GM19240 (cell line): ENCODE measurements around the gene DENND11.

Source experiments
- DNase-seq: peaks from one replicate; pipeline ENCODE4 v3.0.0; 2011; ENCODE audit warnings: low spot score; ENCODE audit not compliant: insufficient read length

Gene DENND11, protein sequence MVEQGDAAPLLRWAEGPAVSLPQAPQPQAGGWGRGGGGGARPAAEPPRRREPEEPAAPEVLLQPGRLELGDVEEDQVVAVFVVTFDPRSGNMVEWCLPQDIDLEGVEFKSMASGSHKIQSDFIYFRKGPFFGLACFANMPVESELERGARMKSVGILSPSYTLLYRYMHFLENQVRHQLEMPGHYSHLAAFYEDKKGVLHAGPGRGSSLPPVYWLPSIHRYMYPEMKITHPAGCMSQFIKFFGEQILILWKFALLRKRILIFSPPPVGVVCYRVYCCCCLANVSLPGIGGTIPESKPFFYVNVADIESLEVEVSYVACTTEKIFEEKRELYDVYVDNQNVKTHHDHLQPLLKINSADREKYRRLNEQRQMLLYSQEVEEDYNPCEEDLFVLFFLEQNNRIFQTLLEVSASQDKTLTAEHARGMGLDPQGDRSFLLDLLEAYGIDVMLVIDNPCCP

DNA sequence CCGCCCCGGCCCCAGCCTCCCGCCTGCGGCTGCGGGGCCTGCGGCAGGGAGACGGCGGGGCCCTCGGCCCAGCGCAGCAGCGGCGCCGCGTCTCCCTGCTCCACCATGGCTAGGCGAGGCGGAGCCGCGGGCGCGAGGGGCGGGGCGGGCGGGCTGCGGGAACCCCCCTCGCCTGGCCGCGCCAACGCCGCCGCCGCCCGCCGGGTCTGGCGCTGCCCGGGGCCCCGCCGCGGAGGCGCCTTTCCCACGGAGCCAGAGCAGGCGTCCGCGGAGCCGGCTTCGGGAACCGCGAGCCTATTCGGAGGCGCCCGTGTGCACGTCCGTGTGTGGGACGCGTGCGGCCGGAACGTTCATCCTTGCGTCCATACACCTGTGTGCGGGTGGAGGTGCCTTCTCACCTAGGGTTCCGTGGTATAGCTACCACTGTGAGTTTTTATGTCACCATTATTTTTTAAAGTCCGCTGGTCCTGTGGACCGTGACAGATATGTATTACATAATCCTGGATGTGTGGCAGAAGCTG, at the start of gene DENND11:
Gene DENND11 (minus strand): TSS at position 120 of the 521 bp plus-strand sequence. CDS start 13 bp downstream, at position 107.
- peak; percentile 37 for DNase-seq

DNA sequence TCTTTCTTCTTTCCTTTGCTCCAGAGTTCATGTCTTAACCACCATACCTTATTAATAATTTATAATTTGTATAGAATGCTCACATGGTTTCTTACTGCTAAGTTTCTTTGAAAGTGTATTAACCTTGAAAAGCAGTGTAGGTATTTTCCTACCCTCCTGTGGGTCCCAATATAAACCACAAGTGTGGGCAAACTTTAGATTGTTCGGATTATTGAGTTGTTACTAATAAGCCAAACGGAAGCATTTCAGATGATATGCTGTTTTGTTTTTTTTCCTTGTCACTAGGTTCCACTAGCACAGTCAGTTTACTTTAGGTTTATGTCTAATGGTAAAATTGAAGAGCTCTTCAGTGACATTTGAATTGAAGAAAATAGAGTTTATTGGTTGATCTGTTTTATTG, 46.4 kb upstream of the DENND11 start:
- DNase-seq, result no peak

DNA sequence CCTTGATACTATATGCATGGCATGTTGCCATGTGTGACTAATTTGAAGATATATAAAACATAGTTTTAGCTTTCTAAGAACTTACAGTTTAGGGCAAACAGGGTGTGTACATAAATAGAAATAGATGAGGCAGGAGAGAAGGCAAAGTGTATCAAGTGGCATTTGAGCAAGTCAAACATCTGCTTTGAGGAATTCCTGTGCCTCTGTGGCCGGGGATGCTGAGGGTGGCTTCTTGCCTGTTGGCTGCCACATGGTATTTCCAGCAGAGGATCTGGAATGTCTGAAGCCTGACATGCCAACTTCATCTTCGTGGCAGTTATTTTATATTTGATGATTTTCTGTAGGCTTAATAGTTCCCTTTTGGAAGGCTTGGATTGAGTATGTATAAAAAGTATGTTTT, 42.2 kb upstream of the DENND11 start:
- no peak for DNase-seq

DNA sequence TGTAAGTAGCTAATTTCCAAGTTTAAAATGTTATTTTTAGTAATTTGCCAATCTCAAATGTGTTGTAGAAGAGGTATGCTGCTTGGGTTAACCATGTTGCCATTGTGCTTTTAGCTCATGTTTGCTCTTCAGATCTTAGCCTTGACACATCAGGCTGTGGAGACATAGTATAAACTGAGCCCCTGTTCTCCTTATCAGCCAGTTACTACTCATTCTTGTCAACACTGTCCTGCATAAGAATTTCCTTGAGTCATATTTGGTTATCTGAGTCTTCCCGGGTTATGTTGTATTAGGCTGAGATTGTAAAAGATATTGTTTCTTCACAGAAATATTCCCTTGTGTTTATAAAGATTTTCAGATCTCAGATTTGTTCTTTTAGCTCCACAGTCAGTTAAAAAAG, 40.3 kb upstream of the DENND11 start:
- DNase-seq, result no peak

DNA sequence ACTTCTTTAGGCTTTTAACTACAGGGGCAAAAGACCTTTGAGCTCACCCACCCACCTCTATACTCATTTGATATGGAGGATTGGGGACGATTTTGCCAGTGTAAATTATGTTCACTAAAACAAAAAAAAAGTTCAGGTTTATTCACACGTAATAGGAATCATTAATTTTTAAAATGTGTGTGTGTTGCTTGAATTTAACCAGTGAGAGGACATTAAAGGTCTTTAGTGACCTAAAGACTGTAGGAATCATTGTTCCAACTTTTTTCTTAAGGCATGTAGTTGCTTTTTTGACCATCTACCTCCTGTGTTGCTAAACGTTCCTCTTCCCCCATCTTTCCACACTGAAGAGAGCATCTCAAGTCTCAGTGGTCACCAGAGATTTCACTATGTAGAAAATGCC, 37.3 kb upstream of the DENND11 start:
- no peak for DNase-seq

DNA sequence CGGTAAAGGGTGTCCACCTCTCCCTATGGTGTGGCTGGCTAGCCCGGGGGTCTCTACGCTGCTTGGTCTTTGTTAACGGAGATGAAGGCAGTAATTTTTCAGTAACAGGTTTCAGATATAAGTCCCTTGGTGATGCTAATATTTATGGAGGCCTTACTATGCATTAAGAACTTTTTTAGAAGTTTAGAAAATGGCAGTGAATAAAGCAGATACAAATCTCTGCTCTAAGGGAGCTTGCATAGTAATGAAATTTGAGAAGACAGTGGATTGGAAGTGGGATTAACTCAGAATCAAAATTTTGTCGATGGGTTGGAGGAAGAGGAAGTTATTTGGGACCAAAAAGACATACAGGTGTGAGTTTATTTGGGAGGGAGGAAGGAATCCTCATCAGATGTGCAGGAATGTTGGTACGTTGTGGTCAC, 36.6 kb upstream of the DENND11 start:
- no peak for DNase-seq

DNA sequence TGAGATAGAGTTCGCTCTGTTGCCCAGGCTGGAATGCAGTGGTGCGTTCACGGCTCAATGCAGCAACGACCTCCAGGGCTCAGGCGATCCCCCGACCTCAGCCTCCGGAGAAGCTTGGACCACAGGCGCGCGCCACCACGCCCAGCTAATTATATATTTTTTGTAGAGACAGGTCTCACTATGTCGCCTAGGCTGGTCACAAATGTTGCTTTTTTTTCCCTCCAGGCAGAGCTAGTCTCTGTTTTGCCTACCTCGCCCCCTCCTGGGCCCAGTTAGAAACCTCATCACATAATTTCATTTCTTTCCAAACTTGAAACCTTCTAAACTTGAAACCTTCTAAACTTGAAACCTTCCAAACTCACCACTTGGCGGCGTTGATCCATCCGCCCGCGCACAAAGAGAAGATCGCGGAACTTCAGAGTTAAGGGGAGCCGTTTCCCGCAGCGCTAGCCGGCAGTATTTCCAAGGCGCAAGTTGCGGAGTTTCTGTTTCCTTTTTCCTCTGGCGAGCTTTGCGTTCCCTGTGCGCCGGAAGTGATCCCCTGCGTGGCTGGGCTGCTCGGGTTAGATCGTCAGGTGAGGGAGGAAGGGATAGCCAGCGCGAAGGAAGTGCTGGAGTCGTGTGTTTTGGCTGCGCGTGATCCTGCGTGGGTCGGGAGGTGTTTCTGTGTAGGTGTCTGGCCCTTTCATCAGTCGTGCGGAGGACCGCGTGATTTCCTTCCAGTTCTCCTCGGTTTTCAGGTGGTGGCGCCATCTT, 36.0 kb upstream of the DENND11 start, which contains the start of gene SSBP1:
Gene SSBP1 (plus strand): TSS at position 523 of the 756 bp plus-strand sequence. CDS start 809 bp downstream, outside the sequence.
- DNase-seq, result peak; percentile 76

DNA sequence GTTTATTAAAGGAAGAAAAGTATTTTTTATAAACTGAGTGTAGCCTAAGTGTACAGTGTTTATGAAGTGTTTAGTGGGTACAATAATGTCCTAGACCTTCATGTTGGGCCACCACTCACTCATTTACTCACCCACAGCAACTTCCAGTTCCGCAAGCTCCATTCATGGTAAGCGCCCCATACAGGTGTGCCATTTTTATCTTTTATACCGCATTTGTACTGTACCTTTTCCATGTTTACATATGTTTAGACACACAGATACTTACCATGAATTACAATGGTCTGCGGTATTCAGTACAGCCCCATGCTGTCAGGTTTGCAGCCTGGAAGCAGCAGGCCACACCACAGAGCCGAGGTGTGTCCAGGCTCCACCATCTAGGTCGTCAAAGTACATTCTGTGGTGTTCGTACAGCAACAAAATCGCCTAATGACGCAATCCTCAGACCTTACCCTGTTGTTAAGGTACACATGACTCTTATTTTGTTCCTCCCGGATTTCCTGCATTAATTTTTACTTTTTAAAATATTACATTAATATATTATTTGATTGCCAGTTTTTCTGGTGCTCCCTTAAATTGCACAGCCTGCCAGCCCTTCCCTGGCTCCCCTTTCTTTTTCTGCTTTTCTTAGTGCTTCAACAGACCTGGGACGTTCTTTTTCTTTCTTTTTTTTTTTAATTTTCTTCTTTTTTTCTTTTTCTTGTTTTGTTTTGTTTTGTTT, 35.3 kb upstream of the DENND11 start:
- no peak for DNase-seq

DNA sequence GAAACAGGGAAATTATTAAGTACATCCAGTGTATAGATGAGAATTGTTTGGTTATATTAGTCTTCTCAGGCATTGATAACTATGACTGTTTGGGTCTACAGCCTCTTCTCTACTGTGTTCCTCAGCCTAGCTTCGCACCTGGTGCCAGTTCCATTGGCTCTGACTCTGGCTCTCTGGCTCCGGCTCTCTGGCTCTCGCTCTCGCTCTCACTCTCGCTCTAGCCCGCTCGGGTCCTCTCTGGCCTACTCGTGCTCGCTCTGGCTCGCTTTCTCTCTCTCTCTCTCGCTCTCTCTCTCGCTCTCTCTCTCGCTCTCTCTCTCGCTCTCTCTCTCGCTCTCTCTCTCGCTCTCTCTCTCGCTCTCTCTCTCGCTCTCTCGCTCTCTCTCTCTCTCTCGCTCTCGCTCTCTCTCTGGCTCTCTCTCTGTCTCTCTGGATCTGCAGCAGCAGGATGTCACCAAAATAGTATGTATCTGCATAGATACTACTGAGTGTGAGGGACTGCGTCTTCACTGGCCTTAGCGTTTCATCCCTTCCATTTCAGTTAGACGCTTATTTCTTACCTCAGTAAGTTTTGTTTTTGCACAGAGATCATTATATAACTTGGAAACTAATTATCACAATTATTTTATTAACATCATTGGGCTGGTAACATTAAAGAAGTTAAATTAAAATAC, 29.6 kb upstream of the DENND11 start:
- DNase-seq, result no peak

DNA sequence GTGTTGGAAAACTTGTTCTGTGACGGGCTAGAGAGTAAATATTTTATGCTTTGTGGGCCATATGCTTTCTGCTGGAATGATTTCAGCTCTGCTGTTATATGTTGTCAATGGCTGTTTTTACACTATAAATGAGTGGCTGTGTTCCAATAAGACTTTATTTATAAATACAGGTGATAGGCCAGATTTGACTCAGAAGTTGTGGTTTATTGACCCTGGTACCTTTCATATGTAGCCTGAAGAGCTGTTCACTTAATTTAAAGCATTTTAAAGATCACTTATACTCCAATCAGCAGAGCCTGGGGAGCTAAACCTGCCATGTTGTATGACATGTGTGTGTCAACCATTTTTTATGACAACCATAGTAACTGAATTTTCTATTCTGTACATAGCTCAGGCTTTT, 27.1 kb upstream of the DENND11 start:
- no peak for DNase-seq

DNA sequence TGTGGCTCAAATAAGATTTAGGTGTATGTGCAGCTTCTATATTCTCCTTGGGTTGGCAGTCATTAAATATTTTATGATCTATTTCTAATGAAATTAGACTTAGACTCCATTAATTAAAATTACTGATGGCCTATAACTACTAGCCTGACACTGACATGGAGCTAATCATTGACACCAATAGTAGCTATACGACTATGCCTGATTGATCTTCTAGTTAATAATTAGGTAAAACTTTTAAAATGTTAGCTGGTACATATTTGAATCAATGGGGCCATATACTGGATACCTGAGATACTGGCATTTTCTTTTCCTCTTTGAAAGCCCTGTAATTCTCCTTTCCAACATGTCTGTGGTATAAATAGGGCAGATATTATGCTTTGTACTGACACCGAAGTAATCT, 20.6 kb upstream of the DENND11 start:
- no peak for DNase-seq

DNA sequence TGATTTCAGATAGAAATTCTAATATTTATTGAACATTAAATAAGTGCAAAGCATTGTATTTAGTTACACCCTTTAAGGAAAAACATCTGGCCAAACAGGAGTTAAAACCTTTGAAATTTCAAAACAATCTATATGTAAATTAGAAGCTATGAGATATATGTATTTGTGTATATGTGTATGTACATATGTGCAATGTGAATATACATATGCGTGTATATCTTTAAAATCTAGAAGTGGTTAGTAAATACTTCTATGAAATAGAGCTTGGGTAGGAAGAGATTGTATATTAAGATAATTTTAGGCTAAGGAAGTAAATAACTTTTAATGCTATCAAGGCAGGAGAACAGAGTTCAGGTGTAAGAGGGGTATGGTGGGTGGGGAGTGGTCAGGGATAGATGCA, 15.5 kb upstream of the DENND11 start:
- no peak for DNase-seq

DNA sequence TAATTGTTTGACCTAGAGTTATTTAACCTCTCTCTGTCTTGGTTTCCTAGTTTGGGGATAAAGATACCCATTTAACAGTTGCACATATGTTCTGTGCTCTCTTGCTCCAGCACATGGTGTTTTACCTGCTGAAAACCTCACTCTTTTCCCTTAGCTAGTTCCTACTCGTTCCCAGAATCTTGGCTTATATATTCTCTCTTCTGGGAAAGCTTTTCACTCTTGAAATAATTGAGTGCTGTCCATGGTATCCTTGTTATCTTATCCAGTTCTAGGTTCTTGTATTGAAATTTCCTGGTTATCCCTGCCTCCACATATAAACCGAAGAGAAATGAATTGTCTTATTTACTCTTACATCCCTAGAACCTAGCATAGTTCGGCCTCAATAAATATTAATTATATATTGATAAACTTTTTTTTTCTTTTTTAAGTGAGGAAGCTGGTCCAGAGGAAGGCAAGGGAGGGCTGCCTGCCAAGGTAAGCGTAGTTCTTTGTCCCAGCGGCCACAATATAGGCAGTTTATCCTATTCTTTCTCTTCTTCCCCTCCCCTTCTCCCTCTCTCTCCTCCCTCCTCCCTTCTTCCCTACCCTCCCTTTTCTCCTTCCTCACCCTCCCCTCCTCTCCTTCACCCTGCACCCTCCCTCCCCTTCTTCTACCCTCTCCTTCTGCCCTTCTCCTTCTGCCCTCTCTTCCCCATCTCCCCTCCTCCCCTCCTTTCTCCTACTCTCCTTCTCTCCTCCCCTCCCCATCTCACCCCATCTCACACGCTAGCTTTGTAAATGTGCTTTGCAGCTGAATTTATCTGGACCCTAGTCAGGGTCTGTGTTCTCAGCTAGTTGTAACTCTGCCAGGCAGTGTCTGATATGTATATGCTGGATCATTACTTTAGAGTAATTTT, 14.1 kb upstream of the DENND11 start:
- DNase-seq, result no peak

DNA sequence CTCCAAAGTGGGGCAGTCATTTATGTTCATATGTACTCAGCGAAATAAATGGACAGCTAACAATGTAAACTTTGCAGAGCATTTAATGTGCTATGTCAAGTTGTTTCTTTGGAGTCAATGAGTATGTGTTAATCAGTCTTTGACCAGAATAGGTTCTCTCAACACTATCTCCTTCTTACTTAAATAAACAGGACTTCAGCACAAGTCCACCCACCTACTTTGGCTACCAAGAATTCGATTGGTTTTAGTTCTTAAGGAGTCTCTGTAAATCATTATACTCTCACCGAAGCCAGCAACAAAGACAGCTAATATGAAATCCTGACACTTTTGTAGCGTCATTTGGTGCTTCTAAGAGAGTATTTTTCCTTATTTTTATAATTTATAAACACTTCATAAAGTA, 13.1 kb upstream of the DENND11 start:
- DNase-seq, result no peak

DNA sequence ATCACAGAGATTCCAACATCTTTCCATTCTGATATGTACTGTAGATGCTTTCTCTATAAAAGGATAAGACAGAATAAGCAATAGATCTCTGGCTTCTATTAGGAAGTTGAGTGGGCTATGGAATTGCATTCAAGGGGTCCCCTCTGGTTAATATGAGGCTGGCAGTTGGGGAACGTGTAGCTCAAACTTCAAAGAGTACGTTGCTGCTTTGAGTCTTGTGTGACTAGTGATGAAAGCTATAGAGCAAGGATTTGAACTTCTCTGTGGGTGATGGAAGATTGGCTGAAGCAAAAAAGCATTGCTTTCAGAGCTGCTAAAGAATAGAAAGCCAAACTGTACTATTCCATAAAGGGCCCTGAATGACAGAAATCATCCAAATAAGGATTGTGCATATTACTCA, 12.6 kb upstream of the DENND11 start:
- no peak for DNase-seq

DNA sequence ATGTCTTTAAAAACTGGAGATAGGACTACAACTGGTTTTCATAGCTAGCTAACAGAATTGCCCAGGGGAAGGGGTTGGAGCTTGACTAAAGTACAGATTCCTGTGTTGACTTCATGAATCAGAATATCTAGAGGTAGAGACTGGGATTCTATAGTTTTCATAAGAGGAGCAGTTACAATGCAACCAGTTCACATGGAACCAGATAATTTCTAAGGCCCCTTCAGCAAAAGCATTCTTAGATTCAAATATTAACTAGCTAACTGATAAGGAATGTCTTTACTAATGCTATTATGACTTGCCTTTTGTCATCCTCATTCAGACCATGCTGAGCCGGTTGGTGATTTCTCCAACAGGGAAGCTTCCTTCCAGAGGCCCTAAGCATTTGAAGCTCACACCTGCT, 11.9 kb upstream of the DENND11 start:
- no peak for DNase-seq

DNA sequence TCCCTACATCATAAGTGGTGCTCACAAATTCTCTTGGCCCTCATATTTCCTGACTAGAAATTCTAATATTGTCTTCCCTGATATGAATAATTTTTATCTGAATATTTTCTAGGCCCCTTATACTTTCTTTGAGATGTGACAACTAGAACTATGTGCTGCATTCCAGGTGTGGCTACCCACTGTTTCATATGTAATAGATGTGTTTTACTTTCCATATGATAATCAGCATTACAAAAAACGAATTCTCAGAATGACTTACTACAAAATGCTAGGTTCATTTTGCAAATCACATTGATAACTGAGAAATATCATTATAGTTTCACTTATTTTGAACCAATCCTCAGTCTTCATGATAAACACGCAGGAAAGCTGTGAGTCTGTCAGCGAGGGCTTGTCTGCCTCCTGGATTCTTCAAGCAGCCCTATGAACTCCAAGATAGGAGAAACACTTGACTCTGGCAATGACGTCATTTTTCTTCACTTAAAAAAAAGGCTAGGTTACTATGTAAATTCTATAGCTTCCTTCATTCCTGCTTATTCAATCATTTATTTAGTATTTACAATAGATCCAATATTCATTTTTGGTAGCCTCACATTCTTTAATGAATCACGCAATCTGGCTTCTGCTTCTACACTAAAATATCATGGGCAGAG, 10.8 kb upstream of the DENND11 start:
- no peak for DNase-seq

DNA sequence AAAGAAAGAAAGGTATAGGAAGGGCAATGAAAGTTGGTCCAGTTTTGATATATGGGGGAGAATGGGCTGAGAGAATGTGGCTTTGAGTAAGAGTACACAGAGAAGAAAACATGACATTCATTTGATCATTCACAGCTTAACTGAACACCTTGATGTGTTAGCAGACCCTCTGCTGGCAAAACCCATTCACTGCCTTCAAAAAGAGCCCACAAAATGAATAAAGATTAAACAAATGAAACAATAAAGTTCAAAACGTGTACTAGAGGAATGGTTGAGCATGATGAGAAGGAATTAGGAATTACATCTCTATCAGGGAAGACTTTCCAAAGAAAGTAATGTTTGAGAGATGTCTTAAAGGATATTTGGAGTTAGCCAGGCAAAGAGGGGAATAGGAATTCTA, 8.3 kb upstream of the DENND11 start:
- DNase-seq, result no peak

DNA sequence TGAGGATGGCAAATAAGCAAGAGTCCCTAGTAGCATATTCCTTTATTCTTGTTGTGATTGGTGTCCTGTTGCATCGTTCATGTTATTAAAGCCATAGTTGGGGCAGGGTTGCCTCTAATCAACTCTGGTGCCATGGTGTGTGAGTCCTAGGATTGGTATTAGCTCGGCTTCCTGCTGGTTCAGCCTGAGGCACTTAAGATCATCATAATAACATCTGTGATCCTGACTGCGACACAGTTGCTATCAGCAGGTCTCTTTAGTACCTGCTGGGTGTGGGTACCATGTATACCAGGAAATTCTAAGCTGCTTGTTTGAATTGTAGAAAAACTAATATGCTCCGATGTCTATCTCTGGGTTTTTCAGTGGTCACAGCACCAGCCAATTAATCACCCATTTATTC, 7.8 kb upstream of the DENND11 start:
- DNase-seq, result no peak

DNA sequence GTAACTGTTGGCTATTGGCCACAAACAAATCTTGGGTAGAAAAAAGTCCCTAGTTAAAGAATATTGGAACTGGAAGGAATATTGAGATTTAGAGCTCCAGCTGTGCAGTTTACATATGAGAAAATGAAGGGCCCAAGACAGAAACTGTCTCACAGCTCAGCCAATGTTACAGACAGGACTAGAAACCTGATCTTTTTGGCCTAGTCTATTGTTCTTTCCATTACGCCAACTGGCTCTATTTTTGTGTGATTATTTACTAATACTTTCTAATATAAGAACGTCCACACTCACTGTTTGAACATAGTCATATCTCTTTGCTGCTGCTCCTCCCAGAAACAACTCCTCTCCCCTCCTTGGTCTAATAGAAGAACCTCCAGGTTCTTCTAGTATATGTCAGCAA, 7.4 kb upstream of the DENND11 start:
- DNase-seq, result no peak
